Left ventricle myocardium inferior (tissue), 1 donor: ENCODE data around the gene TTLL11. TPM values are rescaled to one million over a fixed set of nuclear protein-coding genes. Genes with fewer than 3 reads are reported as not detected.

Experiments used
- DNase-seq: peaks from one replicate; pipeline ENCODE4 v3.0.0-alpha.2; 2020
- H3K27ac ChIP-seq: fragments of 200-600 bp; replicated peaks from 2 replicates; pipeline ENCODE4 v1.8.0; 2021
- H3K27me3 ChIP-seq: fragments of 200-600 bp; 2 replicates; pipeline ENCODE4 v1.8.0; 2021; ENCODE audit warnings: low read depth
- H3K36me3 ChIP-seq: fragments of 200-600 bp; 2 replicates; pipeline ENCODE4 v1.8.0; 2021
- H3K4me1 ChIP-seq: fragments of 200-600 bp; 2 replicates; pipeline ENCODE4 v1.8.0; 2021
- H3K4me3 ChIP-seq: fragments of 200-600 bp; 2 replicates; pipeline ENCODE4 v1.8.0; 2021; ENCODE audit warnings: mild to moderate bottlenecking, moderate library complexity
- H3K9me3 ChIP-seq: fragments of 200-600 bp; replicated peaks from 2 replicates; pipeline ENCODE4 v1.8.0; 2021
- CTCF ChIP-seq: fragments of 200-600 bp; IDR thresholded peaks from 2 replicates; pipeline ENCODE4 v1.8.0; 2021; ENCODE audit warnings: antibody characterized with exemption, mild to moderate bottlenecking, borderline replicate concordance
- intact Hi-C: fragments of 100-400 bp; cut with micrococcal nuclease; formaldehyde crosslinking; loops from one replicate; pipeline ENCODE4 v1.11.0; 2022
- total RNA-seq: library from RNA; stranded (reverse); fragmentation: NEBNext Ultra II Directional; extraction: Animal tissue kit (Norgen Biotek cat#: 25700); gene quantifications from one replicate; pipeline ENCODE4 v1.2.1, GENCODE V29; 2021
- donor health status: DM: no; HTN: yes; CAD: no; lungs with severe emphysema.

TTLL11 gene
- total RNA-seq, 1 donor from 2014 or later, result 7.3 TPM

- intact Hi-C loops, result no loop called here
- Histone ChIP-seq H3K4me1 (peaks cover 66% of the 10 kb centered on the region), H3K27ac (no peak overlapping the region), H3K27me3 (no peaks in the 10 kb centered on the region), H3K36me3 (no peaks in the 10 kb centered on the region), H3K9me3 (no peaks in the 10 kb centered on the region), H3K4me3 (no peak overlapping the region)
- TF ChIP-seq CTCF, result no peak
- DNase-seq, result no peak
Observed at GRCh38 chr9:122088880-122089706, 4.0 kb downstream of the TTLL11 start.

- Histone ChIP-seq H3K27ac (peak overlapping the region; percentile 20), H3K4me3 (no peak overlapping the region), H3K9me3 (no peaks in the 10 kb centered on the region), H3K27me3 (no peaks in the 10 kb centered on the region), H3K36me3 (no peaks in the 10 kb centered on the region), H3K4me1 (peaks cover 57% of the 10 kb centered on the region)
- no peak for TF ChIP-seq CTCF
- DNase-seq, result no peak
- intact Hi-C loops, result no loop called here
Observed at GRCh38 chr9:122087406-122088200, 5.5 kb downstream of the TTLL11 start.

- Histone ChIP-seq H3K4me3 (no peak overlapping the region), H3K27ac (no peak overlapping the region), H3K36me3 (no peaks in the 10 kb centered on the region), H3K9me3 (no peaks in the 10 kb centered on the region), H3K27me3 (no peaks in the 10 kb centered on the region), H3K4me1 (peaks cover 49% of the 10 kb centered on the region)
- DNase-seq, result no peak
- TF ChIP-seq CTCF, result no peak
- intact Hi-C loops, result no loop called here
Observed at GRCh38 chr9:122086873-122087272, 6.2 kb downstream of the TTLL11 start.

- Histone ChIP-seq H3K36me3 (no peaks in the 10 kb centered on the region), H3K27ac (no peak overlapping the region), H3K9me3 (no peaks in the 10 kb centered on the region), H3K4me3 (no peak overlapping the region), H3K4me1 (peaks cover 35% of the 10 kb centered on the region), H3K27me3 (no peaks in the 10 kb centered on the region)
- TF ChIP-seq CTCF, result no peak
- intact Hi-C loops, result no loop called here
- no peak for DNase-seq
Observed at GRCh38 chr9:122085260-122085659, 7.8 kb downstream of the TTLL11 start.

GRCh38 chr9:122084026-122084675, 9.0 kb downstream of the TTLL11 start:
- peaks cover 28% of the 10 kb centered on the region for H3K4me1 ChIP-seq
- H3K9me3 ChIP-seq, result no peaks in the 10 kb centered on the region
- H3K27ac ChIP-seq, result no peak overlapping the region
- H3K36me3 ChIP-seq, result no peaks in the 10 kb centered on the region
- no peak for DNase-seq
- no peaks in the 10 kb centered on the region for H3K27me3 ChIP-seq
- no peak overlapping the region for H3K4me3 ChIP-seq
- intact Hi-C loops, result no loop called here
- TF ChIP-seq CTCF, result no peak
